ENCODE measurements around the gene SDK1.

The SDK1 gene

DNA sequence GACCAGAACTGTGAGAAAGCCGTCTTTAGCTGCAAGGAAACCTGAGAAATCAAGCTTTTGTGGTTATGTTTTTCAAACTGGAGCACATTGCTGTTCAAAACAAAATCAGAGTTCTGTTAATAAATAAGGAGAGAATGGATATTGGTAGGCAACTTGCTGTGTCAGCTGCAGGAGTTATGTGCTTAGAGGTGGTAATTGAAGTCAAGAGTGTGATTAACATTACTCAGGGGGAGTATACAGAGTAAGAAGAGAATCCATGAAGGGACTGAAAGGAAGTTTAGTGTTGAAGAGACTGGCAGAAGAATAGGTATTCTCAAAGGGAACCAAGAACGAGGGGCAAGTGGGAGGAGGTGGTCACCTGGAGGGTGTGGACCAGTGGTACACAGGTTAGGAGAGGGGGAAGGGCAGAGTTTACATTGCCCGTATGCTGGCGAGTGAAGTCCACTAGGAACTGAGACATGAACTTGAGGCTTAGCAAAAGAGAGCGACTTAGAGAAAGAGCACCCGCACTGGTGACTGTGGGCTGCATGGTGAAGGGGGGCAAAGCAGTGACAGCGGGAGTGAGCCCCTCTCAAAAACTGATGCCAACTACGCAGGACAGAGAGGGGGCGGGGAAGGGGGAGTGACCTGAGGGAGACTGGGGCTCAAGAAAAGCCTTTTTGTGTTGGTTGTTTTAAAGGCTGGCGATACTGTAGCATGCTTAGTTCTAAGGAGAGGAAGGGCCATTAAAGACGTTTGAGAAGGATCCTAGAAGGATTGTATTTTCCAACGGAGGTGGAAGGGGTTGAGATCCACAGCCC, 80.0 kb downstream of the SDK1 start:
- H3K9me3 Mint-ChIP-seq: no peaks in the 10 kb centered on the region
- no peak for DNase-seq
- no peak overlapping the region for H3K4me3 Mint-ChIP-seq
- ATAC-seq: no peak
- H3K27ac Mint-ChIP-seq: no peak overlapping the region
- H3K27me3 Mint-ChIP-seq: peaks cover 4% of the 10 kb centered on the region
- H3K36me3 Mint-ChIP-seq (ENCODE audit: low read depth): no peaks in the 10 kb centered on the region
- H3K4me1 Mint-ChIP-seq: no peaks in the 10 kb centered on the region

DNA sequence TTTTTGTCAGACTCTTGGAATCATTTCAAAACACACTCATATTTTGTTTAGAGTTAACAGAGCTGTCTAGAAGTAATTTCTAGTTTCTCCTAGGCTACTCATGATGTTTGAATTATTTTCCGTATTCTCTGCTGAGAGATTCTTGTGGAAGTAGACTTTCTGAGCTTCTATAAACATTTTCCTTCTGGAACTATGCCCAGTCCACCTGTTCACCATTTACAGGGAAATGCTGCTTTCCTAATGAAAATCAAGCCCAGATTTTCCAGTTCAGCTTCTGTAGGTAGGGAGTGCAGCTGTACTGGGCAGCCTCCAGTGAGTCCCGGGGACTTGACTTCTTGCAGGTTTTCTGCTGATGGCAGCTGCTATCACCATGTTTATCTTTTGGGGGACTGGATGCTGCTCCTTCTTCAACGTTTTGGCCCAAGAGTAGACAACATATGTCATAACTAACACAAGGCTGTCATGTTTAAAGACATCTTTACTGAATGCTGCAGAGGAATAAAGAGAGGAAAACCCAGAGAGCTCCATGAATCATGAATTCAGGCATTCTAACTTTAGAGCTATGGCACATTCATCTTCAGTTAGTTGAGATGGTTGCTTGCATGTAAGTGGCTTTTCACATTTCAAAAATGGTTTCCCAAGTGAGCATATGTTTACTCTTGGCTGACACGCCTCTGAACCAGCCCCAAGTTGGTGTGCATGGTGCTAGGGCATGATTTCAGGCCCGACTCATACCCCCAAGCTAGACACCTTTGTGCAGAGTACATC, 85.6 kb downstream of the SDK1 start:
- DNase-seq (no peak), ATAC-seq (no peak)
- H3K27me3 Mint-ChIP-seq: peaks cover 4% of the 10 kb centered on the region
- H3K4me3 Mint-ChIP-seq: no peak overlapping the region
- no peak overlapping the region for H3K27ac Mint-ChIP-seq
- H3K9me3 Mint-ChIP-seq: no peaks in the 10 kb centered on the region
- no peaks in the 10 kb centered on the region for H3K36me3 Mint-ChIP-seq (ENCODE audit: low read depth)
- H3K4me1 Mint-ChIP-seq: no peaks in the 10 kb centered on the region

DNA sequence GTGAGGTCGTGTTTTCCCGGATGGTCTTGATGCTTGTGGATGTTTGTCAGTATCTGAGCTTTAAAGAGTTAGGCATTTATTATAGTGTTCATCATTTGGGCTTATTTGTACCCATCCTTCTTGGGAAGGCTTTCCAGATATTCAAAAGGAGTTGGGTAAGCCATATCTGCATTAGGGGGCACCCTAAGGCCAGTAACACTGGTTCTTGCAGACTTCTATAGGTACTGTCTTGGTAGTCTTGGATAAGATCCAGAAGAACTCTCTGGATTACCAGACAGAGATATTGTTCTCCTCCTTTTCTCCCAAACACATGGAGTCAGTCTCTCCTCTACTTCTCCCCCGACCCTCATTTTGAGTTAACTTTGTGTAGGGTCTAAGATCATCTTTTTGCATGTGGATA, 92.8 kb downstream of the SDK1 start:
- Mint-ChIP-seq H3K27me3 (peaks cover 12% of the 10 kb centered on the region), H3K9me3 (peaks cover 28% of the 10 kb centered on the region), H3K27ac (no peak overlapping the region), H3K36me3 (ENCODE audit: low read depth) (no peaks in the 10 kb centered on the region), H3K4me3 (no peak overlapping the region), H3K4me1 (no peaks in the 10 kb centered on the region)
- ATAC-seq (no peak), DNase-seq (no peak)

DNA sequence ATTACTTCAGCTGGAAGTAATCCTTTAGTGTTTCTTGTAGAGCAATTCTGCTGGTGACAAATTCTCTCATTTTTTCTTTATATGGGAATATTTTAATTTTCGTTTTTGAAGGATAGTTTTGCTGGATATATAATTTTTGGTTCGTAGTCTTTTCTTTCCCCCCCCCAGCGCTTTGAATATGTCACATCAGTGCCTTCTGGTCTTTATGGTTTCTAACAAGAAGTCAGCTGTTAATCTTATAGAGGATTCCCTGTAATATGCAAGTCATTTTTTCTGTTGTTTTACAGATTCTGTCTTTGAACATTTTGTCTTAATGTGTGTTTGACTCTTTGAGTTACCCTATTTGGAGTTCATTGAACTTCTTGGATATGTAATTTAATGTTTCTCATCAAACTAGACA, 96.3 kb downstream of the SDK1 start:
- peaks cover 13% of the 10 kb centered on the region for H3K27me3 Mint-ChIP-seq

DNA sequence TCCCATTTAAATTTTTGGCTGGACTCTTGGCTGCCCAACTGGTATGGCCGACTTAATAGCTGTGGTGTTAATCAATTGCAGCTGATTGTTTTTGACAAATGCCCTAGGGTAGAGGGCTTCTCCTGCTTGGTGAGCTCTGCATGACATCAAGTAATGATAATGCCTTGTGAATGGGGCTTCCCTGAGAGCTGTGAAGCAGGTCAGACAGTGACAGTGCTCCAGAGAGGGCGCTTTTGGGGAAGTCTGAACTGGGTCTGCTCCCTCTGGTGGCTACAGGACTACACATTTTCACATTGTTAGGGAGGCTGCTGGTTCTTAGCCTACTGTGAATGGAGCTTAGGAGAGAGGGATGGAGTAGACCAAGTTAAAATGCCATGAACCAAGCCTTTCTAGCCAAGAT, 98.8 kb downstream of the SDK1 start:
- H3K4me3 Mint-ChIP-seq: no peak overlapping the region
- H3K4me1 Mint-ChIP-seq: no peaks in the 10 kb centered on the region
- peaks cover 10% of the 10 kb centered on the region for H3K27me3 Mint-ChIP-seq
- H3K27ac Mint-ChIP-seq: no peak overlapping the region
- DNase-seq (peak; percentile 2), ATAC-seq (no peak)
- no peaks in the 10 kb centered on the region for H3K36me3 Mint-ChIP-seq (ENCODE audit: low read depth)
- peaks cover 21% of the 10 kb centered on the region for H3K9me3 Mint-ChIP-seq

More for the DNA sequence above, 96.3 kb downstream of the SDK1 start:
- no peaks in the 10 kb centered on the region for H3K36me3 Mint-ChIP-seq (ENCODE audit: low read depth)
- peaks cover 32% of the 10 kb centered on the region for H3K9me3 Mint-ChIP-seq
- no peaks in the 10 kb centered on the region for H3K4me1 Mint-ChIP-seq
- no peak for ATAC-seq
- DNase-seq: no peak
- no peak overlapping the region for H3K4me3 Mint-ChIP-seq
- H3K27ac Mint-ChIP-seq: no peak overlapping the region

DNA sequence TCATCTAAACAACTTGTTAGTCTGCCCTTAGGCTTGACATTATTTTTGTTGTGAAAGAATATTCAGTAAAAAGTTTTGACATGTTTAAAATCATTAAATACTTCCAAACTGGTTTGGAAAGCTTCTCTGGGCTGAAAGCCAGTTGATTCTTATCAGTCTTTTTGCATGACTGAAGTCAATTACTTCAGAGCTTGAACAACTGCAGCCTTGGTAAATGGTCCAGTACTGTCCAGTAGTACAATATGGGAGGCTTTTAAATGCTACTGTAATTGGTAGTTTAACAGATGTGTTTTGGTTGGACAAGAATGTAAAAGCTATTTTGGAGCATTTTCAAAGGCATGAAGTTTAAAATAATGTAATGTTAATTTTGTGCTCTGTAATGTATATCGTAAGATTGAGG, 103.4 kb downstream of the SDK1 start:
- Mint-ChIP-seq H3K9me3 (no peaks in the 10 kb centered on the region), H3K27ac (no peak overlapping the region), H3K27me3 (peaks cover 4% of the 10 kb centered on the region), H3K4me3 (no peak overlapping the region), H3K4me1 (peaks cover 6% of the 10 kb centered on the region), H3K36me3 (ENCODE audit: low read depth) (no peaks in the 10 kb centered on the region)
- no peak for DNase-seq
- no peak for ATAC-seq

DNA sequence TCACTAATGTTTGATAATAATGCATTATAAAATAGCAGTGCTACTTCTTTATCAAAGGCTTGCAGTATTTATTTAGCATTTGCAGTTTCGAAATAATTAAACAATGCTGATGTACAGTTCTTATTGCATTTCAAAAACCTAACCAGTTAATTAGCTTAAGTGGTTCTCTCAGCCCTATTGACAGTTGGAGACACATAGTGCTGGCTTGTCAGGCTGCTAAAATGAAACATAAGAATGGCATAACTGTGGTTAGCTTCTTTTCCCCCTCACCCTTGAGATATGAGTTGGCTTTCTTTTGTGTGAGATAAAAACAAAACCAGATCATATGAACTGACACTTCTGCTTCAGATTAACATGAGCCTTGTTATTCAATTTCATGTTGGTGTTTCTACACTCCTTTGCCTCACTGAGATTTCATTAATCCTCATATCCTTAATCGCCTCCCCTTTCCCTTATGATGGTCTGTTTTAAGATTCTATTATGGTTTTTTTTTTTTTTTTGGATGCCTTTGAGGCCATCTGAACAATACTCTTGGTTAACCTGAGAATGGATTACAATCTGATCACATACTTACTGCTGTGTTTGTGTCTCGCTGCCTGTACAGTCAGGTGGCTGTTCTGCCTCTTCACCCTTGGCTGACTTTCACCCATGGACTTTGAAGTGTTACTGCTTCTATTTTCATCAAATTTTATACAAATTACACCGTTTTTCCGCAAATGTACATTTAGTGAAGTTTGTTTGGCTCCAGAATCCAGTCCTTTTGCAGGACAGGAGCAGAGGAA, 108.0 kb downstream of the SDK1 start:
- no peak for DNase-seq
- no peak overlapping the region for H3K4me3 Mint-ChIP-seq
- ATAC-seq: no peak

DNA sequence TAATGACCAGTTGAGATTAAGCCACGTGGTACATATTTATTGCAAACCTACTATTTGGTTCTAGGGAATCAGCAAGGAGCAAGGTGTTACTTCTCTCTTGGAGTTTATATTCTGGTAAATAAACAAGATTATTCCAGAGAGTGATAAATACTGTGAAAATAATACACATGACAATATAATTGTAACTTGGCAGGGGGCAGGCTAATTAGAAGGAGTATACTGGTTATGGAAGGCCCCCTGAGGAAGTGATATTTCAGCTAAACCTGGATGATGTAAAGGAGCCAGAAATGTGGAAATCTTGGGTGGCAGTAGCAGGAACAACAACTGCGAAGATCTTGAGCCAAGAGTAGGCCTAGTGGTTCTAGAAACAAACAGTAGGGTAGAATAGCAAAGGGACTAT, 111.8 kb downstream of the SDK1 start:
- peaks cover 5% of the 10 kb centered on the region for H3K27me3 Mint-ChIP-seq
- peaks cover 6% of the 10 kb centered on the region for H3K4me1 Mint-ChIP-seq
- no peak overlapping the region for H3K27ac Mint-ChIP-seq
- no peaks in the 10 kb centered on the region for H3K36me3 Mint-ChIP-seq (ENCODE audit: low read depth)
- no peak for ATAC-seq
- no peak for DNase-seq
- no peak overlapping the region for H3K4me3 Mint-ChIP-seq
- no peaks in the 10 kb centered on the region for H3K9me3 Mint-ChIP-seq

More for the DNA sequence above, 108.0 kb downstream of the SDK1 start:
- Mint-ChIP-seq H3K27ac (no peak overlapping the region), H3K27me3 (no peaks in the 10 kb centered on the region), H3K4me1 (peaks cover 6% of the 10 kb centered on the region), H3K9me3 (no peaks in the 10 kb centered on the region), H3K36me3 (ENCODE audit: low read depth) (no peaks in the 10 kb centered on the region)

DNA sequence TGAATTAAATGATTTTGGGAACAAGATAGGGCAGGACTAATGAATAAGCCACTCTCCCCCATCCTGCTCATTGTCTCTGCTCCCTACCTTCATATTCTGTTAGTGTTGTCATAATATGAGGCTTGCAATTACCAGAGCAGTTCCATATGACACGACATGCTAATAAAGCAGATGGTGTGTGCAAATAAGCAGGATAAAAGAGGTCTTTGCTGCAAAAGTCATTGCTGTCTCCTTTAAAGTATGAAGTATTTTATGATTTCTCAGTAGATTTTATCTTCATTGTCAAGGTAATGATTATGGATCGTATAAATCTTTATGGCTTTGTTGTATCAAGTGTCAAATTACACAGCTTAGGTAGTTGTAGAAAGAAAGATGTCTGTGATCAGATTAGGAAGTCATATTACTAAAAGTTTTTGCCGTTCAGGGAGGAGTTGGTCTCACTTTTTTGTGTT, 114.8 kb downstream of the SDK1 start:
- no peak overlapping the region for H3K27ac Mint-ChIP-seq
- DNase-seq (no peak), ATAC-seq (no peak)
- no peak overlapping the region for H3K4me3 Mint-ChIP-seq
- H3K4me1 Mint-ChIP-seq: no peaks in the 10 kb centered on the region
- peaks cover 6% of the 10 kb centered on the region for H3K27me3 Mint-ChIP-seq
- H3K9me3 Mint-ChIP-seq: no peaks in the 10 kb centered on the region
- no peaks in the 10 kb centered on the region for H3K36me3 Mint-ChIP-seq (ENCODE audit: low read depth)

DNA sequence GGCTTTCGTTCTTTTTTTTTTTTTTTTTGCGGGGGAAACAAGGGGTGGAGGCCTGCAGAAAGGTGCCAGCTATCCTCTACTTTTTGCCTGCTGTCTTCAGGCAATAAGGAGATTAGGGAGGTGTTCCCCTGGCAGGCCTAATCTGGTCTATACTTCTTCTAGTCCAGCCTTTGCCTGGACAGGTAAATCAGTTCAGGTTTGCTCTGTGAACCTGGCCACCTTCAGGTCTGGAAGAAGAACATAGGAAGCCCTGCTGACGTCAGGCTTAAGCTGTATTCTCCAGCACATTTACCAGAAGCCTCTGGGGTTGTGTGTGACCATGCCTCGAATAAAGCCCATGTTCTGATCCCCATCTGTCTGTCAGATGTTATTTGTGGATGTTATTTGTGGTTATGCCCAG, 115.4 kb downstream of the SDK1 start:
- no peak for ATAC-seq

DNA sequence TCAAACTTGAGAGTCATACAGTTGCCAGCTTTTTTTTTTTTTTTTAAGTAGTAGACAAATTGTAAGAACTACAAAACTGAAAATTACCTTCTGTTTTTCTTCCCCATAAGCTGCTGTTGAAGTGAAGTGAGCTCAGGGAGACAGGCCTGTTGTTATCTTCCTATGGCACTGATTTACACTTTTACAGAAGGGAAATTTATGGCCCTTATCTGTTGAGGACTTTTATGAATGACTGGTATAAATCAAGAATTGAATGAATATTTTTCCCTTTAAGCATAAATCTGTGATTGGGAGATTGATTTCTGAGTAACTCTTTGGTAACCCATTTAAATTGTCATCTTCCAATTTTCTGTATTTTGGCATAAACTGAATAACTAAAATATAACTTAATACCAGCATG, 124.0 kb downstream of the SDK1 start:
- H3K27ac Mint-ChIP-seq: no peak overlapping the region
- peaks cover 16% of the 10 kb centered on the region for H3K9me3 Mint-ChIP-seq
- DNase-seq: no peak
- peaks cover 3% of the 10 kb centered on the region for H3K36me3 Mint-ChIP-seq (ENCODE audit: low read depth)
- H3K27me3 Mint-ChIP-seq: no peaks in the 10 kb centered on the region
- no peak overlapping the region for H3K4me3 Mint-ChIP-seq
- H3K4me1 Mint-ChIP-seq: no peaks in the 10 kb centered on the region
- no peak for ATAC-seq

More for the DNA sequence above, 115.4 kb downstream of the SDK1 start:
- no peak overlapping the region for H3K4me3 Mint-ChIP-seq
- H3K36me3 Mint-ChIP-seq (ENCODE audit: low read depth): no peaks in the 10 kb centered on the region
- H3K4me1 Mint-ChIP-seq: no peaks in the 10 kb centered on the region
- no peak overlapping the region for H3K27ac Mint-ChIP-seq
- DNase-seq: no peak
- peaks cover 2% of the 10 kb centered on the region for H3K9me3 Mint-ChIP-seq
- peaks cover 6% of the 10 kb centered on the region for H3K27me3 Mint-ChIP-seq

DNA sequence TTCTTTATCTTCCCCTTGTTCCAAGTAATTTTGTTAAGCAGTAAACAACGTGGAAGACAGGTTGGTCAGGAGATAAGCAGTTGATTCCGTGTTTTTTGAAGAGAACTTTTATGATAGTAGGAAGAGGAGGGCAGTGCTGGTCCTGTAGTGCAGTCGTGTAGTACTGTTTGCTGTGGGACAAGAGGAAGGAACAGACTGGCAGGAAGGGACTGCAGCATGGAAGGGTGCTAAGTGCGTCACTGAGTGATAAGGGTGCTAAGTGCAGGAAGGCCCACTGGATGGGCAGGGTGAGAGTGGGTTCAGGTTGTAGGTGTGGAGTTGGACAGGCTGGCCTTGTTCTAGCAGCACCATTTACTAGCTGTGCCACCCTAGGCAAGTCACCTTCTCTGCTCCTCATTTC, 125.0 kb downstream of the SDK1 start:
- DNase-seq (no peak), ATAC-seq (no peak)
- H3K27me3 Mint-ChIP-seq: no peaks in the 10 kb centered on the region
- H3K4me3 Mint-ChIP-seq: no peak overlapping the region
- H3K27ac Mint-ChIP-seq: no peak overlapping the region
- peaks cover 3% of the 10 kb centered on the region for H3K36me3 Mint-ChIP-seq (ENCODE audit: low read depth)
- H3K9me3 Mint-ChIP-seq: peaks cover 16% of the 10 kb centered on the region
- no peaks in the 10 kb centered on the region for H3K4me1 Mint-ChIP-seq

DNA sequence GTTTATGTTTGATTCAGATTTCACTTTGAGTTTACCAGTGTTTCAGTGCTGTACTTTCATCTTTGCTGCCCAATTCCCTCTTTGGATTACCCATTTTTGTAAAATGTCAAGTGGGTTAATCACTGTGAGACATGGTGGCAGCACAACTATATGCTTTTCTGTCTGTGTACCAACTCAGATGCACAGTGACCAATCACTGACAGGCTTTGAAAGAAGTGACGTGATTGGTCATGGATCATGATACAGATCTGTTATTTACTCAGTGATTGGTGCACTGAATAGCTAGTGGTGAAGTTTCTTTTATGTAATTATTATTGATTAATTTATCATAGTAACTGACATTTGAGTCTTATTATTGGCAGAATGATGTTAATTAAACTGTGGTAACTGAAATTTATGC, 126.9 kb downstream of the SDK1 start:
- Mint-ChIP-seq H3K27ac (no peak overlapping the region), H3K27me3 (no peaks in the 10 kb centered on the region), H3K4me3 (no peak overlapping the region), H3K36me3 (ENCODE audit: low read depth) (no peaks in the 10 kb centered on the region), H3K9me3 (peaks cover 3% of the 10 kb centered on the region), H3K4me1 (no peaks in the 10 kb centered on the region)
- ATAC-seq (no peak), DNase-seq (no peak)

DNA sequence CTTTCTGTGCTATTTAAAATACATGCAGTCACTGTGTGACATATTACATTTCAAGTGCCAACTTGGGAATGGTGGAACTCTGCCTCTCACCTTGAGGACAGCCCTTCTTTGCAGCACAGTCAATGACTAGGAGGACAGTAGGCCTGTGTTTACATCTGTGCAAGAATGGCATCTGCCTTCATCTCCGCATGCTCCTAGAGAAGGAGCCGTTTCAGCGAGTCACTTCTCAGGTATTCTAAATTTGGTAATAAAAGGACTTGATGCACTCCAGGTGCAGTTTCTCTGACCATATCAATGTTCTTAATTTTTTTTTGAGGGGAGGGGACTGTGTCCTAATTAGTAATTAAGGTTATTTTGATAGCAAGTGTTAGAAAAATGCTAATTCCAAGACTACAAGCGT, 128.9 kb downstream of the SDK1 start:
- H3K27ac Mint-ChIP-seq: no peak overlapping the region
- H3K27me3 Mint-ChIP-seq: peaks cover 3% of the 10 kb centered on the region
- no peak overlapping the region for H3K4me3 Mint-ChIP-seq
- no peaks in the 10 kb centered on the region for H3K9me3 Mint-ChIP-seq
- no peaks in the 10 kb centered on the region for H3K4me1 Mint-ChIP-seq
- ATAC-seq: no peak
- no peak for DNase-seq
- H3K36me3 Mint-ChIP-seq (ENCODE audit: low read depth): no peaks in the 10 kb centered on the region
